Colonic mucosa (tissue), 4 donors: ENCODE data around the gene ADGRA1. TPM values are rescaled to one million over a fixed set of nuclear protein-coding genes. Genes with fewer than 3 reads are reported as not detected.

Experiments
- DNase-seq: peaks from one replicate; pipeline ENCODE4 v3.0.0-alpha.2; 2020
- H3K27ac ChIP-seq: fragments of 200-600 bp; one replicate; pipeline ENCODE4 v1.8.0; 2021
- H3K27me3 ChIP-seq: fragments of 200-600 bp; one replicate; pipeline ENCODE4 v1.8.0; 2021
- H3K36me3 ChIP-seq: fragments of 200-600 bp; one replicate; pipeline ENCODE4 v1.8.0; 2021
- H3K4me1 ChIP-seq: fragments of 200-600 bp; one replicate; pipeline ENCODE4 v1.8.0; 2021; ENCODE audit warnings: mild to moderate bottlenecking
- H3K4me3 ChIP-seq: fragments of 200-600 bp; one replicate; pipeline ENCODE4 v1.8.0; 2021
- H3K9ac ChIP-seq, 2 donors: one replicate each; pipeline ENCODE4 v1.7.0; 2013; ENCODE audit warnings: control low read depth in 2 of 2, low read depth in 2 of 2, low read length in 2 of 2
- H3K9me3 ChIP-seq: fragments of 200-600 bp; one replicate; pipeline ENCODE4 v1.8.0; 2021
- CTCF ChIP-seq: fragments of 200-600 bp; IDR thresholded peaks from one replicate; pipeline ENCODE4 v1.8.0; 2022; ENCODE audit warnings: antibody characterized with exemption, mild to moderate bottlenecking
- intact Hi-C: fragments of 100-400 bp; cut with DNase I; formaldehyde crosslinking; loops from one replicate; pipeline ENCODE4 v1.14.1; 2022
- total RNA-seq, 2 donors: library from RNA; stranded (reverse); fragmentation: NEBNext Ultra II Directional in 1 of 2; extraction: Animal tissue kit (Norgen Biotek cat#: 25700) in 1 of 2; gene quantifications; one replicate each; pipeline ENCODE4 v1.2.1, GENCODE V29; 2021
- donor health status: healthy.
- donor health status: DM: no; HTN: no; CAD: no.
- donor health status: DM: no; HTN: no; CAD: no.

The ADGRA1 gene
- total RNA-seq, 2 donors from 2014 or later, result not detected

GRCh38 chr10:133071733-133072132 is 16.0 kb upstream of the ADGRA1 start:
- Histone ChIP-seq H3K36me3 (no peaks in the 10 kb centered on the region), H3K9ac (no peak overlapping the region), H3K4me1 (no peaks in the 10 kb centered on the region), H3K27me3 (no peaks in the 10 kb centered on the region), H3K27ac (no peak overlapping the region), H3K4me3 (no peak overlapping the region), H3K9me3 (no peaks in the 10 kb centered on the region)
- DNase-seq, result no peak
- intact Hi-C loops, result no loop called here
- no peak for TF ChIP-seq CTCF

- intact Hi-C loops, result no loop called here
- H3K36me3 ChIP-seq, result no peaks in the 10 kb centered on the region
- no peak overlapping the region for H3K27ac ChIP-seq
- H3K4me3 ChIP-seq, result no peak overlapping the region
- no peaks in the 10 kb centered on the region for H3K27me3 ChIP-seq
- H3K4me1 ChIP-seq, result no peaks in the 10 kb centered on the region
- no peaks in the 10 kb centered on the region for H3K9me3 ChIP-seq
- TF ChIP-seq CTCF, result no peak
- no peak for DNase-seq
- no peak overlapping the region for H3K9ac ChIP-seq
These were observed 15.5 kb upstream of the ADGRA1 start for GRCh38 chr10:133072196-133072595.

GRCh38 chr10:133072720-133073390 is 14.9 kb upstream of the ADGRA1 start:
- no peak overlapping the region for H3K9ac ChIP-seq
- no peak for DNase-seq
- no peaks in the 10 kb centered on the region for H3K36me3 ChIP-seq
- no peak overlapping the region for H3K27ac ChIP-seq
- H3K4me1 ChIP-seq, result no peaks in the 10 kb centered on the region
- H3K4me3 ChIP-seq, result no peak overlapping the region
- TF ChIP-seq CTCF, result no peak
- no peaks in the 10 kb centered on the region for H3K27me3 ChIP-seq
- H3K9me3 ChIP-seq, result no peaks in the 10 kb centered on the region
- intact Hi-C loops, result no loop called here

- H3K9ac ChIP-seq, result no peak overlapping the region
- no peak for DNase-seq
- H3K27ac ChIP-seq, result no peak overlapping the region
- no peaks in the 10 kb centered on the region for H3K4me1 ChIP-seq
- no peaks in the 10 kb centered on the region for H3K36me3 ChIP-seq
- no peaks in the 10 kb centered on the region for H3K27me3 ChIP-seq
- TF ChIP-seq CTCF, result no peak
- intact Hi-C loops, result no loop called here
- H3K9me3 ChIP-seq, result no peaks in the 10 kb centered on the region
- no peak overlapping the region for H3K4me3 ChIP-seq
These were observed 12.2 kb upstream of the ADGRA1 start for GRCh38 chr10:133075346-133076137.

GRCh38 chr10:133076274-133077038 is 11.3 kb upstream of the ADGRA1 start:
- no peak overlapping the region for H3K4me3 ChIP-seq

More at GRCh38 chr10:133076274-133077038, 11.3 kb upstream of the ADGRA1 start:
- H3K9me3 ChIP-seq, result no peaks in the 10 kb centered on the region
- no peaks in the 10 kb centered on the region for H3K4me1 ChIP-seq
- no peak overlapping the region for H3K27ac ChIP-seq
- no peak overlapping the region for H3K9ac ChIP-seq
- intact Hi-C loops, result no loop called here
- TF ChIP-seq CTCF, result no peak
- H3K36me3 ChIP-seq, result no peaks in the 10 kb centered on the region
- no peak for DNase-seq
- H3K27me3 ChIP-seq, result no peaks in the 10 kb centered on the region
